ENCODE results near the gene YWHAQ. TPM values are rescaled to one million over a fixed set of nuclear protein-coding genes. Genes with fewer than 3 reads are reported as not detected.

Gene YWHAQ
- polyA plus RNA-seq (2013, experiment 1 of 2; ENCODE audit: insufficient read length): 273 TPM
- 297 TPM for polyA plus RNA-seq (2013, experiment 2 of 2; ENCODE audit: insufficient read length)

- DNase-seq: peak; percentile 99
Observed at GRCh38 chr2:9630736-9631552, at the start of gene YWHAQ. Gene YWHAQ (minus strand): TSS chr2:9630997. CDS start chr2:9630452, 545 bp downstream.

GRCh38 chr2:9680082-9680481 is 49.3 kb upstream of the YWHAQ start:
- DNase-seq: no peak

GRCh38 chr2:9679218-9679617 is 48.4 kb upstream of the YWHAQ start:
- DNase-seq: no peak

DNA sequence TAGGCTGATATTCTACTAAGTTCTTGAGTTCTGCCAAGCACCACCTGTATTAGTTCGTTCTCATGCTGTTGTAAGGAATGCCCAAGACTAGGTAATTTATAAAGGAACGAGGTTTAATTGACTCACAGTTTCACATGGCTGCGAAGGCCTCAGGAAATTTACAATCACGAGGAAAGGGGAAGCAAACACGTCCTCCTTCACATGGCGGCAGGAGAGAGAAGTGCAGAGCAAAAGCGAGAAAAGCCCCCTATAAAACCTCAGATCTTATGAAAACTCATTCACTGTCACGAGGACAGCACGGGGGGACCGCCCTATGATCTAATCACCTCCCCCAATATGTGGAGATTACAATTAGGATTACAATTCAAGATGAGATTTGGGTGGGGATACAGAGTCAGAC is 47.7 kb upstream of the YWHAQ start:
- no peak for DNase-seq

DNA sequence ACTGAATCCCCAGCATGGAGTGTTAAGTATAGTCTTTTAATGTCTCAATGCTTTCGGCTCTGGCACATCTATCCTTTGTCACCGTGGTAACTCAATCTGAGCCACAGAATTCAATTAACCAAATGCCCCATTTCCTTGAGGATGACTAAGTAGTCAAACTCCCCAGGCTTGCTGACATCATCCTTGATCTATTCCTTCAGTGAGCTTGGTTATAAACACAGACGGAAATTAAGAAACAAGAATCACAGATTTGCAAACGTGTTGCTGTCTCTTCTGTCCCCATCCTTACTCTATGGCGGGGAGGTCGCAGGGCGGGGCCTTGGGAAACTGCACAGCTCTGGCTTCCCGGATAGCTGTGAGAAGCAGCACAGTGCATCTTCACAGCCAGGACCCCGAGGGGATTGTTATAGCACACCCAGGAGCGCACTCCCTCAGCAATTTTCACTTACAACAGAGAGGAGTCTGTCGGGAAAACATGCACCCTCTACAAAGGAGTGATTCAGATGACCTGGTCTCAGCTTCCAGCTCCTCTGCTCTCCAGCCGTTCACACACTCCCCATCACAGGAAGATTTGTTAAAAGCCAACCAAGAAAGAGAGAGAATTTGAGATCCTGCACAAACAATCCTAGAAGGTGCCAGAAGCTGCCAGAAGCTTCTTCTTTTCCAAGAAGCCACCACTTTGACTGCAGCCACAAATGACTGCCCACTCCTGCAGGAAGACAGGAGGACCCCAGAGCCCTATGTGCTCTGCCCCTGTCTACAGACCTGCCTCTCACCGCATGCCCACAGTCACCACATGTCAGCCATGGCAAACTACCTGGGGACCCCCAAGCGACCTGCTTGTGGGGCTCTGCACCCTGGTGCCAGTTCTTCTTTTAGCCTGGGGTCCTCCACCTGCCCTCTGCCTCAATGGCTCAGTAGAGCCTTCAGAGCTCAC is 44.9 kb upstream of the YWHAQ start:
- DNase-seq: peak; percentile 94

GRCh38 chr2:9674891-9675414 is 44.2 kb upstream of the YWHAQ start:
- no peak for DNase-seq

GRCh38 chr2:9673914-9674481 is 43.2 kb upstream of the YWHAQ start:
- no peak for DNase-seq

GRCh38 chr2:9668687-9669345 is 38.0 kb upstream of the YWHAQ start:
- DNase-seq: no peak

DNA sequence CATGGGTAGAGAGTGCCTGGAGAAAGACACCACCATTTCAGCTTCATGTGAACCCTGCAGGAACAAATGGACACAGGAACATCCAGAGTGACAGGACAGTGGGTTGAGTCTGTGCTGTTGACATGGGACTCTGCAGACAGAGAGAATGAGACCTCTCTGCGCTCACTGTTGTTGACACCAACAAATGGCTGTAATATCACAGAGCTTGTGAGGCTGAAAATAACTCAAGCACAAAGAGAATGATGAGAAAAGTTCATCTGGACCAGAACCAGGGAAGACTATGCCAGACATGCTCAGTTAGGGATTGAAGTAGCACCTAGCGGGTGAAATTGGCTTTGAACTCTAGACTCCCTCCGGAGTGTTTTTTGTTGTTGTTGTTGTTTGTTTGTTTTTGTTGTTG is 37.0 kb upstream of the YWHAQ start:
- DNase-seq: no peak

- DNase-seq: peak; percentile 76
Observed at GRCh38 chr2:9666306-9666705, 35.5 kb upstream of the YWHAQ start.

GRCh38 chr2:9665898-9666297 is 35.1 kb upstream of the YWHAQ start:
- peak; percentile 89 for DNase-seq

- DNase-seq: no peak
Observed at GRCh38 chr2:9664365-9664764, 33.6 kb upstream of the YWHAQ start.

GRCh38 chr2:9663008-9663879 is 32.4 kb upstream of the YWHAQ start:
- DNase-seq: no peak

GRCh38 chr2:9661261-9661660 is 30.5 kb upstream of the YWHAQ start:
- no peak for DNase-seq

DNA sequence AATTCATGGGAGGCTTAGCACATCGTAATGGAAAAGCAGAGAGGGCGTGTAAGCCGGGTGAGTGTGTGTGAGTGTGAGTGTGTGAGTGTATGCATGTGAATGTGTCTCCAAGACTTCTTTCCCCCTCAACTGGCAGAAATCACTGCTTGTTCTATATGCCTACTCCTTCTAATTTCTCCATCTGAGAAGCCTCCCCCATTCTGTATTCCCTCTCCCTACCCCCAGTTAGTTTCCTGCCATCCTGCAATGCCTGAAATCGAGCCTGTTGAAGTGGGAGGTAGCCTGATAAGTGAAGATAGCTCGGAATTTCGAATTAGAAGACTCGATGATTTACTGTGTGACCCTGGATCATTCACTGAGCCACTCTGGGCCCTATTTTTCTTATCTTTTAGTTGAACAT is 30.0 kb upstream of the YWHAQ start:
- no peak for DNase-seq

GRCh38 chr2:9660154-9660553 is 29.4 kb upstream of the YWHAQ start:
- no peak for DNase-seq

GRCh38 chr2:9658972-9659371 is 28.2 kb upstream of the YWHAQ start:
- peak; percentile 50 for DNase-seq

DNA sequence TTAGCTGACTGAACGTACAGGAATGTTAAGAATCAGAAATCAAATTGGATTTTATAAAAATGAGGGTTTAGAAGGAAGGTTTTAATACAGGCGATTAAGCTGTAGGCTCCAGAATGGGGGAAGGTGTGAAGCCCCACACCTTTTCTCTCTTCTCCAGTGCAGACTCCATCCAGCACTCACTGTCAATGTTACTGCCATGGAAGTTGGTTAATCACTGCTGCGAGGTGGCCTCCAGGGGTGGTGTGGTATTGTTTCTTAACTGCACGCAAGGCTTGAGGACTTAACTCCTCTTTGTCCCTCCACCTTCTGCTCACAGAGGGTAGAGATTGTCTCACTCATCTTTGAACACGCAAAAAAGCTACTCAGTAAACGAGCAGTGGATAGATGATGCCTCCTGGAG is 26.9 kb upstream of the YWHAQ start:
- DNase-seq: no peak

DNA sequence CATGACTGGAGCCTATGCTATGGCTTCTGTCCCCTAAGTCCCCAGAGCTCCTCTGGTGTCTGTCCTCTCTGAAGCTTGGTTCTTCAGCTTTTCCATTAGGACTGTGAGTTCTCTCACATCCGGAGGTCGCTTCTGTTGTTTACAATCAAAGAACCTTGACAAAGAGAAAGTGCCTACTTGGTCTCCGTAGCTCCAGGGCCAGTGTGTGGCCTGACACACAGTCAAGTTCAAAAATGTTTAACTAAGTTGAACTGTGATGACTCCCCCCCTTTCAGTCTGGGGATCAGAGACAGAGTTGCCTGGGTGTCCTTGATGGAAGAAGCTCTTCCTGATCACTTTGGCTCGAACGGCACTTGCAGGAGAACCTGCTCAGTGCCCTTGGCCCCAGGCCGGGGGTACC is 26.3 kb upstream of the YWHAQ start:
- no peak for DNase-seq

- DNase-seq: peak; percentile 95
Observed at GRCh38 chr2:9656270-9656766, 25.5 kb upstream of the YWHAQ start.

Measured in fibroblast of skin of scalp (primary cell).